Spleen (tissue), 11 donors: ENCODE data around the gene SUSD2. TPM values are rescaled to one million over a fixed set of nuclear protein-coding genes. Genes with fewer than 3 reads are reported as not detected.

ENCODE experiments used
- DNase-seq: peaks from one replicate; pipeline ENCODE4 v3.0.0-alpha.2; 2020
- H3K27ac ChIP-seq, 8 donors: fragments of 200-600 bp; sonication (generic) in 7 of 8; 1 replicate in 4 of 8; 2 replicates in 4 of 8; pipeline versions ENCODE4 v1.5.0 to v1.8.0; 2016 to 2021; ENCODE audit warnings: inconsistent platforms in 4 of 8, mild to moderate bottlenecking in 4 of 8, moderate library complexity in 1 of 8
- H3K27me3 ChIP-seq, 7 donors: fragments of 200-600 bp; sonication (generic) in 6 of 7; replicated peaks in 1 of 7; 1 replicate in 4 of 7; 2 replicates in 3 of 7; pipeline versions ENCODE4 v1.5.0 to v1.8.0; 2016 to 2021; ENCODE audit warnings: inconsistent platforms in 3 of 7, mild to moderate bottlenecking in 1 of 7
- H3K36me3 ChIP-seq, 6 donors: fragments of 200-600 bp; sonication (generic) in 5 of 6; 1 replicate in 4 of 6; 2 replicates in 2 of 6; pipeline versions ENCODE4 v1.5.0 to v1.8.0; 2016 to 2021; ENCODE audit warnings: inconsistent platforms in 2 of 6
- H3K4me1 ChIP-seq, 6 donors: fragments of 200-600 bp; sonication (generic) in 5 of 6; 1 replicate in 3 of 6; 2 replicates in 3 of 6; pipeline versions ENCODE4 v1.5.0 to v1.8.0; 2016 to 2021; ENCODE audit warnings: inconsistent platforms in 3 of 6
- H3K4me3 ChIP-seq, 8 donors: fragments of 200-600 bp; sonication (generic) in 7 of 8; 1 replicate in 4 of 8; 2 replicates in 4 of 8; pipeline versions ENCODE4 v1.5.0 to v1.8.0; 2016 to 2021; ENCODE audit warnings: inconsistent platforms in 4 of 8, mild to moderate bottlenecking in 4 of 8, moderate library complexity in 2 of 8
- H3K9me3 ChIP-seq, 8 donors: fragments of 200-600 bp; sonication (generic) in 7 of 8; 1 replicate in 4 of 8; 2 replicates in 4 of 8; pipeline versions ENCODE4 v1.5.0 to v1.8.0; 2016 to 2021; ENCODE audit warnings: inconsistent platforms in 4 of 8
- CTCF ChIP-seq, 11 experiments: fragments of 200-600 bp in 7 of 11; fragments of 450-650 bp in 4 of 11; sonication (generic) in 4 of 11; IDR thresholded peaks in 8 of 11; conservative IDR thresholded peaks in 3 of 11; 1 replicate in 7 of 11; 2 replicates in 4 of 11; pipeline versions ENCODE4 v1.4.0 to v1.8.0; 2016 to 2021; ENCODE audit warnings: antibody characterized with exemption in 11 of 11, inconsistent platforms in 4 of 11, mild to moderate bottlenecking in 1 of 11
- POLR2A ChIP-seq, 3 donors: fragments of 450-650 bp; IDR thresholded peaks; one replicate each; pipeline ENCODE4 v1.5.1; 2017; ENCODE audit warnings: antibody characterized with exemption in 3 of 3, mild to moderate bottlenecking in 1 of 3
- POLR2AphosphoS5 ChIP-seq, 3 donors: sonication (generic); formaldehyde crosslinking; IDR thresholded peaks; one replicate each; pipeline ENCODE4 v1.5.1; 2017; ENCODE audit warnings: antibody characterized with exemption in 3 of 3
- WGBS, 5 donors: extraction: QIAGEN DNeasy Blood & Tissue Kit in 3 of 5; methylation state at CpG; one replicate each; pipeline versions ENCODE4 v1.1.5 to v1.1.7; 2013 to 2018; 5-methylcytosine and 5-hydroxymethylcytosine counted together
- intact Hi-C: fragments of 100-400 bp; cut with DNase I; formaldehyde crosslinking; loops from one replicate; pipeline ENCODE4 v1.15.0; 2023; ENCODE audit warnings: low total_unique reads
- polyA plus RNA-seq, 3 donors: library from polyadenylated mRNA; stranded (reverse); fragments of 200-250 nt; gene quantifications; one replicate each; pipeline ENCODE4 v1.2.1, GENCODE V29; 2013
- total RNA-seq, 7 donors: library from RNA; depleted of rRNA in 3 of 7; stranded (reverse); fragments of >200 nt in 3 of 7; fragmentation: NEBNext Ultra II Directional in 4 of 7; extraction: Animal tissue kit (Norgen Biotek cat#: 25700) in 4 of 7; gene quantifications; one replicate each; pipeline versions ENCODE4 v1.1.0 to v1.2.1, GENCODE V29; 2016 to 2021
- donor health status: healthy with polysubstance abuse.
- donor health status: DM: no; HTN: no; CAD: no; lungs with moderate emphysema.
- donor health status: DM: no; HTN: no; CAD: no.
- donor health status: Bipolar disorder and iron deficiency.
- donor health status: healthy.
- donor health status: DM: no; HTN: no; CAD: no.
- donor health status: DM: yes; HTN: yes; CAD: no.

The SUSD2 gene
- total and polyA plus RNA-seq, 10 donors, result 1.4 to 9.0 (median 3.4) TPM

- intact Hi-C loops, result no loop called here
- H3K36me3 ChIP-seq, result peaks cover 6 to 78% (median 41%) of the 10 kb centered on the region in 6 donors
- H3K27me3 ChIP-seq, result no peaks in the 10 kb centered on the region
- peak overlapping the region in 2 of 8 donors; percentile 10 to 30 for H3K27ac ChIP-seq
- peaks cover 15 to 60% (median 37%) of the 10 kb centered on the region in 6 donors for H3K4me1 ChIP-seq
- H3K9me3 ChIP-seq, result no peaks in the 10 kb centered on the region
- DNase-seq, result no peak
- TF ChIP-seq POLR2A (IDR thresholded peaks at IDR 0.05) (no peak), CTCF (IDR thresholded peaks at IDR 0.05 in 8 of 11, conservative IDR thresholded peaks at IDR 0.05 in 3 of 11) (no peak), POLR2AphosphoS5 (IDR thresholded peaks at IDR 0.05) (no peak)
- WGBS, 5 donors, result 83 to 94% (median 92%) methylated on average over 7 of the region's 7 CpGs
- H3K4me3 ChIP-seq, result no peak overlapping the region
These were observed 19.8 kb upstream of the SUSD2 start for GRCh38 chr22:24161485-24161884.

GRCh38 chr22:24161909-24162308 lies 19.4 kb upstream of the SUSD2 start:
- H3K4me3 ChIP-seq, result no peak overlapping the region
- no peaks in the 10 kb centered on the region for H3K9me3 ChIP-seq
- TF ChIP-seq CTCF (IDR thresholded peaks at IDR 0.05 in 8 of 11, conservative IDR thresholded peaks at IDR 0.05 in 3 of 11) (no peak), POLR2AphosphoS5 (IDR thresholded peaks at IDR 0.05) (no peak), POLR2A (IDR thresholded peaks at IDR 0.05) (no peak)
- no peak for DNase-seq
- 82 to 90% (median 88%) methylated on average over 3 to 6 of the region's 6 CpGs for WGBS, 5 donors
- intact Hi-C loops, result no loop called here
- H3K27ac ChIP-seq, result peak overlapping the region in 2 of 8 donors; percentile 10 to 30
- peaks cover 6 to 82% (median 45%) of the 10 kb centered on the region in 6 donors for H3K36me3 ChIP-seq
- H3K4me1 ChIP-seq, result peaks cover 15 to 57% (median 34%) of the 10 kb centered on the region in 6 donors
- H3K27me3 ChIP-seq, result no peaks in the 10 kb centered on the region

- H3K27ac ChIP-seq, result peak overlapping the region in 2 of 8 donors; percentile 7 to 30
- intact Hi-C loops, result no loop called here
These were observed 18.9 kb upstream of the SUSD2 start for GRCh38 chr22:24162436-24162835.

GRCh38 chr22:24164243-24164642 lies 17.0 kb upstream of the SUSD2 start:
- intact Hi-C loops, result no loop called here
- H3K9me3 ChIP-seq, result no peaks in the 10 kb centered on the region
- peaks cover 0 to 36% (median 11%) of the 10 kb centered on the region in 6 donors for H3K4me1 ChIP-seq
- WGBS, 5 donors, result 91 to 100% (median 96%) methylated on average over 4 to 10 of the region's 10 CpGs
- no peak overlapping the region for H3K4me3 ChIP-seq
- TF ChIP-seq POLR2A (IDR thresholded peaks at IDR 0.05) (no peak), POLR2AphosphoS5 (IDR thresholded peaks at IDR 0.05) (peak in 1 of 3 donors; percentile 20), CTCF (IDR thresholded peaks at IDR 0.05 in 8 of 11, conservative IDR thresholded peaks at IDR 0.05 in 3 of 11) (no peak)
- no peak for DNase-seq
- no peaks in the 10 kb centered on the region for H3K27me3 ChIP-seq
- no peak overlapping the region for H3K27ac ChIP-seq
- peaks cover 6 to 100% (median 64%) of the 10 kb centered on the region in 6 donors for H3K36me3 ChIP-seq

More at GRCh38 chr22:24162436-24162835, 18.9 kb upstream of the SUSD2 start:
- TF ChIP-seq POLR2A (IDR thresholded peaks at IDR 0.05), result no peak
- TF ChIP-seq CTCF (IDR thresholded peaks at IDR 0.05 in 8 of 11, conservative IDR thresholded peaks at IDR 0.05 in 3 of 11), result no peak
- no peak for TF ChIP-seq POLR2AphosphoS5 (IDR thresholded peaks at IDR 0.05)
- H3K4me1 ChIP-seq, result peaks cover 11 to 52% (median 29%) of the 10 kb centered on the region in 6 donors
- H3K27me3 ChIP-seq, result no peaks in the 10 kb centered on the region
- H3K36me3 ChIP-seq, result peaks cover 6 to 87% (median 50%) of the 10 kb centered on the region in 6 donors
- no peaks in the 10 kb centered on the region for H3K9me3 ChIP-seq
- no peak for DNase-seq
- no peak overlapping the region for H3K4me3 ChIP-seq
- WGBS, 5 donors, result 80 to 95% (median 88%) methylated on average over 6 of the region's 6 CpGs
